HUES6 (cell line): ENCODE data around the gene AK6.
"Not testable (repeated sequence)": the region's sequence is repeated elsewhere in the genome, so short reads cannot be mapped to it uniquely, and the experiment has no call there.

ENCODE experiments used
- H3K27ac ChIP-seq: 2 replicates; pipeline ENCODE4 v1.7.0; 2013; ENCODE audit warnings: low read depth, mild to moderate bottlenecking, low read length, inconsistent platforms
- H3K27me3 ChIP-seq: 2 replicates; pipeline ENCODE4 v1.6.1; 2013; ENCODE audit warnings: low read length; ENCODE audit not compliant: control insufficient read depth, insufficient read depth
- H3K36me3 ChIP-seq: 2 replicates; pipeline ENCODE4 v1.6.1; 2013; ENCODE audit warnings: low read length; ENCODE audit not compliant: control insufficient read depth, insufficient read depth
- H3K4me1 ChIP-seq: 2 replicates; pipeline ENCODE4 v1.6.1; 2013; ENCODE audit warnings: low read length; ENCODE audit not compliant: control insufficient read depth, insufficient read depth
- H3K4me3 ChIP-seq: 2 replicates; pipeline ENCODE4 v1.5.1; 2013; ENCODE audit warnings: low read depth, low read length
- H3K9ac ChIP-seq: one replicate; pipeline ENCODE4 v1.6.1; 2013; ENCODE audit warnings: mild to moderate bottlenecking, low read length
- H3K9me3 ChIP-seq: 2 replicates; pipeline ENCODE4 v1.6.1; 2013; ENCODE audit warnings: low read depth, low read length; ENCODE audit not compliant: control insufficient read depth, insufficient read depth

Gene AK6

GRCh38 chr5:69334793-69335268 lies 34.5 kb downstream of the AK6 start:
- Histone ChIP-seq H3K4me1 (no peaks in the 10 kb centered on the region; the same call in 1 of the 2 replicates), H3K4me3 (no peak overlapping the region), H3K27me3 (no peaks in the 10 kb centered on the region), H3K27ac (no peak overlapping the region), H3K9ac (no peak overlapping the region), H3K9me3 (no peaks in the 10 kb centered on the region), H3K36me3 (no peaks in the 10 kb centered on the region)

GRCh38 chr5:69333668-69334315 lies 35.5 kb downstream of the AK6 start:
- H3K27ac ChIP-seq, H3K4me1 ChIP-seq, H3K36me3 ChIP-seq, H3K27me3 ChIP-seq, H3K9me3 ChIP-seq, H3K9ac ChIP-seq, H3K4me3 ChIP-seq: not testable (repeated sequence)

GRCh38 chr5:69331528-69332445 lies 37.5 kb downstream of the AK6 start:
- H3K9me3 ChIP-seq: no peaks in the 10 kb centered on the region
- H3K4me1 ChIP-seq: no peaks in the 10 kb centered on the region; the same call in 1 of the 2 replicates
- H3K27me3 ChIP-seq: no peaks in the 10 kb centered on the region
- H3K27ac ChIP-seq: no peak overlapping the region
- H3K36me3 ChIP-seq: no peaks in the 10 kb centered on the region
- no peak overlapping the region for H3K9ac ChIP-seq
- H3K4me3 ChIP-seq: peak overlapping the region; percentile 19; the same call in 1 of the 2 replicates

- H3K9ac ChIP-seq: no peak overlapping the region
- H3K27ac ChIP-seq: no peak overlapping the region
- H3K9me3 ChIP-seq: no peaks in the 10 kb centered on the region
- no peak overlapping the region for H3K4me3 ChIP-seq
- H3K36me3 ChIP-seq: no peaks in the 10 kb centered on the region
- H3K4me1 ChIP-seq: no peaks in the 10 kb centered on the region; the same call in 1 of the 2 replicates
- H3K27me3 ChIP-seq: no peaks in the 10 kb centered on the region
These were observed 39.3 kb downstream of the AK6 start for GRCh38 chr5:69329905-69330489.

GRCh38 chr5:69326365-69326764 lies 43.0 kb downstream of the AK6 start:
- Histone ChIP-seq H3K9me3 (no peaks in the 10 kb centered on the region), H3K9ac (no peak overlapping the region), H3K27me3 (no peaks in the 10 kb centered on the region), H3K4me3 (no peak overlapping the region), H3K4me1 (no peaks in the 10 kb centered on the region), H3K27ac (no peak overlapping the region), H3K36me3 (no peaks in the 10 kb centered on the region)

- Histone ChIP-seq H3K36me3 (no peaks in the 10 kb centered on the region), H3K4me1 (no peaks in the 10 kb centered on the region; the same call in 1 of the 2 replicates), H3K4me3 (no peak overlapping the region), H3K27ac (no peak overlapping the region), H3K27me3 (no peaks in the 10 kb centered on the region), H3K9me3 (no peaks in the 10 kb centered on the region), H3K9ac (no peak overlapping the region)
These were observed 51.9 kb downstream of the AK6 start for GRCh38 chr5:69317391-69317790.

- Histone ChIP-seq H3K4me1 (no peaks in the 10 kb centered on the region; the same call in 1 of the 2 replicates), H3K9ac (no peak overlapping the region), H3K36me3 (no peaks in the 10 kb centered on the region), H3K9me3 (no peaks in the 10 kb centered on the region), H3K27ac (no peak overlapping the region), H3K27me3 (no peaks in the 10 kb centered on the region), H3K4me3 (no peak overlapping the region)
These were observed 53.3 kb downstream of the AK6 start for GRCh38 chr5:69315972-69316371.

GRCh38 chr5:69313428-69313827 lies 55.9 kb downstream of the AK6 start:
- Histone ChIP-seq H3K9me3 (peaks cover 13% of the 10 kb centered on the region), H3K4me3 (no peak overlapping the region), H3K36me3 (no peaks in the 10 kb centered on the region), H3K27ac (no peak overlapping the region), H3K27me3 (no peaks in the 10 kb centered on the region), H3K9ac (no peak overlapping the region), H3K4me1 (no peaks in the 10 kb centered on the region; the same call in 1 of the 2 replicates)

GRCh38 chr5:69312459-69313160 lies 56.7 kb downstream of the AK6 start:
- Histone ChIP-seq H3K27ac (no peak overlapping the region), H3K36me3 (no peaks in the 10 kb centered on the region), H3K9me3 (peaks cover 13% of the 10 kb centered on the region), H3K27me3 (no peaks in the 10 kb centered on the region), H3K4me3 (no peak overlapping the region), H3K9ac (no peak overlapping the region), H3K4me1 (no peaks in the 10 kb centered on the region; the same call in 1 of the 2 replicates)

- no peaks in the 10 kb centered on the region for H3K36me3 ChIP-seq
- H3K27me3 ChIP-seq: no peaks in the 10 kb centered on the region
- no peak overlapping the region for H3K4me3 ChIP-seq
These were observed 59.9 kb downstream of the AK6 start for GRCh38 chr5:69309380-69309779.

More at GRCh38 chr5:69309380-69309779, 59.9 kb downstream of the AK6 start:
- H3K9ac ChIP-seq: no peak overlapping the region
- H3K9me3 ChIP-seq: peaks cover 13% of the 10 kb centered on the region
- H3K27ac ChIP-seq: no peak overlapping the region
- H3K4me1 ChIP-seq: no peaks in the 10 kb centered on the region; the same call in 1 of the 2 replicates
